Calu3 (cell line): ENCODE data around the gene MYPOP. TPM values are rescaled to one million over a fixed set of nuclear protein-coding genes. Genes with fewer than 3 reads are reported as not detected.

Source experiments
- BruUV-seq: library from RNA; stranded (reverse); fragments of 400-500 nt; replicated peaks from 2 replicates; lab custom pipeline; 2021; lab: Mats Ljungman, UMichigan
- CTCF ChIA-PET: fragments of 300-600 bp; sonication (Branson Sonifier 250); formaldehyde crosslinking; loops from one replicate; lab custom pipeline; 2022; ENCODE audit warnings: antibody characterized with exemption; lab: Charles Lee
- DNase-seq: peaks from one replicate; pipeline ENCODE4 v3.0.0; 2022
- H3K27ac Mint-ChIP-seq: one replicate; pipeline ENCODE4 v1.8.0; 2022; ENCODE audit warnings: mixed read lengths; ENCODE audit not compliant: unreplicated experiment
- H3K27me3 Mint-ChIP-seq: one replicate; pipeline ENCODE4 v1.8.0; 2022; ENCODE audit warnings: mixed read lengths; ENCODE audit not compliant: unreplicated experiment
- H3K36me3 Mint-ChIP-seq: one replicate; pipeline ENCODE4 v1.8.0; 2022; ENCODE audit warnings: mild to moderate bottlenecking, moderate library complexity, mixed read lengths; ENCODE audit not compliant: insufficient read depth, unreplicated experiment
- H3K4me1 Mint-ChIP-seq: one replicate; pipeline ENCODE4 v1.8.0; 2022; ENCODE audit warnings: mild to moderate bottlenecking, low read depth, mixed read lengths; ENCODE audit not compliant: unreplicated experiment
- H3K4me3 Mint-ChIP-seq: one replicate; pipeline ENCODE4 v1.8.0; 2022; ENCODE audit warnings: mild to moderate bottlenecking, low read depth, moderate library complexity, mixed read lengths; ENCODE audit not compliant: unreplicated experiment
- H3K9me3 Mint-ChIP-seq: one replicate; pipeline ENCODE4 v1.8.0; 2022; ENCODE audit warnings: low read depth, mixed read lengths; ENCODE audit not compliant: unreplicated experiment
- intact Hi-C: fragments of 100-400 bp; cut with micrococcal nuclease; formaldehyde crosslinking; loops from one replicate; pipeline ENCODE4 v1.10.0; 2022; ENCODE audit not compliant: unreplicated experiment
- total RNA-seq: library from RNA; stranded (reverse); gene quantifications from 2 replicates; pipeline ENCODE4 v1.2.3, GENCODE V29; 2022
- TF ChIP-seq, protein P1 (sequence below): fragments of 200-600 bp; IDR thresholded peaks from one replicate; pipeline ENCODE4 v1.8.0; 2022; ENCODE audit warnings: antibody characterized with exemption; ENCODE audit not compliant: unreplicated experiment

Gene MYPOP
- total RNA-seq, 1 experiment from 2014 or later, result 13.1 TPM

DNA sequence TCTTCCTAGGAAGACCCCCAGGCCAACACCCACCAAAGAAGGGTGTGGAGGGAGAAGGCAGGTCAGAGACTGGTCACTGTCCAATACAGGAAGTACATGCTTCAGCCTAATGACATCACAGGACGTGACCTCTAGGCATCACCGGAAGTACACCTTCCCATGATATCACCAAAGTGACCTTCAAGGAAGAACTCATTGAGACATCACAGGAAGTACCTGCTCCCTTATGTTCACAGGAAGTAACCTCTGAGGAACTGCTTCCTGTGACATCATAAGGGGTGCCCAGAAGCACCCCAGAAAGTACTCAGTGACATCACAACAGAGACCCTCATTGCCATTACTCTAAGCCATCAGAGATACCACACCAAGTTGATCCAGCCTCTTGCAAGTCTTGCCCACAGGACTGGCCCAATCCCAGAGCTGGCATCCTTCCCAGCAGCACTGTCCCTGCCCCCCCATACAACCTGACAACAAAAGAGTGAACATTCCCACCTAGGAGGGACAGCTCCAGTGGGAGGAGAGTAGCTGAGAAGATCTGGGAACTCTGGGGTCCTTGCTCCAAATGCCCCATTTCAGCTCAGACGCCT is 36.4 kb upstream of the MYPOP start:
- Mint-ChIP-seq H3K4me3 (no peak overlapping the region), H3K4me1 (no peaks in the 10 kb centered on the region), H3K9me3 (no peaks in the 10 kb centered on the region), H3K27ac (no peak overlapping the region), H3K27me3 (peaks cover 75% of the 10 kb centered on the region), H3K36me3 (no peaks in the 10 kb centered on the region)
- BruUV-seq, result no TSS peak
- TF ChIP-seq, protein P1, sequence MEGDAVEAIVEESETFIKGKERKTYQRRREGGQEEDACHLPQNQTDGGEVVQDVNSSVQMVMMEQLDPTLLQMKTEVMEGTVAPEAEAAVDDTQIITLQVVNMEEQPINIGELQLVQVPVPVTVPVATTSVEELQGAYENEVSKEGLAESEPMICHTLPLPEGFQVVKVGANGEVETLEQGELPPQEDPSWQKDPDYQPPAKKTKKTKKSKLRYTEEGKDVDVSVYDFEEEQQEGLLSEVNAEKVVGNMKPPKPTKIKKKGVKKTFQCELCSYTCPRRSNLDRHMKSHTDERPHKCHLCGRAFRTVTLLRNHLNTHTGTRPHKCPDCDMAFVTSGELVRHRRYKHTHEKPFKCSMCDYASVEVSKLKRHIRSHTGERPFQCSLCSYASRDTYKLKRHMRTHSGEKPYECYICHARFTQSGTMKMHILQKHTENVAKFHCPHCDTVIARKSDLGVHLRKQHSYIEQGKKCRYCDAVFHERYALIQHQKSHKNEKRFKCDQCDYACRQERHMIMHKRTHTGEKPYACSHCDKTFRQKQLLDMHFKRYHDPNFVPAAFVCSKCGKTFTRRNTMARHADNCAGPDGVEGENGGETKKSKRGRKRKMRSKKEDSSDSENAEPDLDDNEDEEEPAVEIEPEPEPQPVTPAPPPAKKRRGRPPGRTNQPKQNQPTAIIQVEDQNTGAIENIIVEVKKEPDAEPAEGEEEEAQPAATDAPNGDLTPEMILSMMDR, result no peak
- CTCF ChIA-PET, result interaction anchor here (0.5 kb wide), 1 partner anchor 32 kb away, joined by 3 read pairs; no protein-coding TSS in a partner anchor
- no peak for DNase-seq
- intact Hi-C loops, result no loop called here

DNA sequence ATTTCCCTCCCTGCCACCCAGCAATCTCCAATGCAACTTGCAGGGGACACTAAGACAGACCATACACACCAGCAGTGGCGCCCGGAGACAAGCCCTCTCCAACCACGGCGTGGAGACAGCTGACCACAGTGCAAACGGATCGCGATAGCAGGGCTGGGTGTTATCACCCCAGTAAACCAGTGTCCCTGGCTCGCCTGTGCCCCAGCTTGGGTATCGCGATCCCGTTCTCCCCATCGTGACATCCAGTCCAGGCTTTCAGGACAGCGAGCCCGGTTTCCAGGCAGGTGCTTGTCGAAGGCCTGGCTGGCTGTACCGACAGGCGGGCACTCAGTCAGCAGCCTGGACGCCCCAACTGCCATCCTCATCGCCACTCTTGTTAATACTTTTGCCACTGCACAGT is 32.9 kb upstream of the MYPOP start:
- BruUV-seq, result no TSS peak
- DNase-seq, result no peak
- no peaks in the 10 kb centered on the region for H3K36me3 Mint-ChIP-seq
- H3K4me3 Mint-ChIP-seq, result no peak overlapping the region
- H3K27me3 Mint-ChIP-seq, result peaks cover 64% of the 10 kb centered on the region
- H3K27ac Mint-ChIP-seq, result no peak overlapping the region
- TF ChIP-seq, protein P1, result no peak
- H3K4me1 Mint-ChIP-seq, result no peaks in the 10 kb centered on the region
- intact Hi-C loops, result no loop called here
- CTCF ChIA-PET, result no interaction called here
- no peaks in the 10 kb centered on the region for H3K9me3 Mint-ChIP-seq

DNA sequence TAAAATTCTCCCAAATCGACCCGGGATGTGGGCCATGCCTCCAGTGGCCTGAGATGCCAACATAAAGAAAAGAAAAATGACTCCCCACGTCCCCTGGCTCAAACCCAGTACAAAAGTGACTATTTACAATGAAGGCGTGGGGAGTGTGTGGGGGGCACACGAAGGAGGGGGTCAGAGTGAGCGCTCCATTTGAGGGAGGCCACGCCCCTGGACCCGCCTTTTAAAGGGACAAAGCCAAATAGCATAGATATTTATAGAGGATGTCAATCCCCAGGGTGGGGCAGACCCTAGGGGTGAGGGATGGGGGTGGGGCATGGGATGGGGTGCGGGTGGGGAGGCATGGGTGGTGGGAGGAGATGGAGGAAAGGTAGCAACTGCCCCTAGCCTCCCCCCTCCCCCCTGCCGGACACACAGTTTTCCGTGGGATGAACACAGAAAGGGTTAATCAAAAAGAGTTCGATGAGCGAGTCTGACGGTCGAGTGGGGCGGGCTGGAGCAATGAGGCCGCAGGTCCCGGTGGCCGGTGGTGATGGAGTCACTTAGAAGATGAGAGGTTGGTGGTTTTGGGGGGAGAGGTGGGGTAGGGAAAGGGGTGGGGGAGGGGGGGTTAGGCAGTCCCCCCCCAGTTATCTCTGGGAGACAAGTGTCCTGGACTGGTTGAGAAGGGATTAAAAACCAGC is 32.3 kb upstream of the MYPOP start:
- Mint-ChIP-seq H3K4me3 (no peak overlapping the region), H3K36me3 (no peaks in the 10 kb centered on the region), H3K27me3 (peaks cover 70% of the 10 kb centered on the region), H3K27ac (no peak overlapping the region), H3K4me1 (no peaks in the 10 kb centered on the region), H3K9me3 (no peaks in the 10 kb centered on the region)
- intact Hi-C loops, result no loop called here
- CTCF ChIA-PET, result no interaction called here
- no TSS peak for BruUV-seq
- DNase-seq, result no peak
- TF ChIP-seq, protein P1, result no peak

DNA sequence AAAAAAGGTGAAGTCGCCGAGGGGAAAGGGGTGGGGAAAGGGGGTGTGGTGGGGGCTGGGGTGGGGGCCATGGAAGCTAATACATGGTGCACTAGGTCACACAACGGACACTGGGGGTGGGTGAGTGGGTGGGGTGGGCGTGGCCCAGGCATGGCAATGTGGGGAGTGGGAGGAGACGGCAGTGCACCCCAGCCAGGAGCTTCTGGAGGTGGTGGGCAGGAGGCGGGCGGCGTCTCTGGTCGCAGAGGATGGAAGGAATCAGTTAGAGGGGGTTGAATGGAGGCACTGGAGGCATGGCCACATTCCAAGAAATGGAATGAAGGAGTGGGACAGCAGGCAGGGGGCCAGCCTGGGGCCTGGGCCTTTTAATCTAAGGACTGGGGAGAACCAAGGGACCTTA is 31.3 kb upstream of the MYPOP start:
- BruUV-seq, result no TSS peak
- intact Hi-C loops, result no loop called here
- TF ChIP-seq, protein P1, result no peak
- no peaks in the 10 kb centered on the region for H3K9me3 Mint-ChIP-seq
- H3K27me3 Mint-ChIP-seq, result peaks cover 78% of the 10 kb centered on the region
- H3K27ac Mint-ChIP-seq, result no peak overlapping the region
- CTCF ChIA-PET, result no interaction called here
- no peak overlapping the region for H3K4me3 Mint-ChIP-seq
- DNase-seq, result no peak
- no peaks in the 10 kb centered on the region for H3K36me3 Mint-ChIP-seq
- no peaks in the 10 kb centered on the region for H3K4me1 Mint-ChIP-seq
